ENCODE results near the gene DCTN3. TPM values are rescaled to one million over a fixed set of nuclear protein-coding genes. Genes with fewer than 3 reads are reported as not detected.

DCTN3 gene
- total and polyA plus RNA-seq, 12 donors = 30.5 to 143 (median 127) TPM

DNA sequence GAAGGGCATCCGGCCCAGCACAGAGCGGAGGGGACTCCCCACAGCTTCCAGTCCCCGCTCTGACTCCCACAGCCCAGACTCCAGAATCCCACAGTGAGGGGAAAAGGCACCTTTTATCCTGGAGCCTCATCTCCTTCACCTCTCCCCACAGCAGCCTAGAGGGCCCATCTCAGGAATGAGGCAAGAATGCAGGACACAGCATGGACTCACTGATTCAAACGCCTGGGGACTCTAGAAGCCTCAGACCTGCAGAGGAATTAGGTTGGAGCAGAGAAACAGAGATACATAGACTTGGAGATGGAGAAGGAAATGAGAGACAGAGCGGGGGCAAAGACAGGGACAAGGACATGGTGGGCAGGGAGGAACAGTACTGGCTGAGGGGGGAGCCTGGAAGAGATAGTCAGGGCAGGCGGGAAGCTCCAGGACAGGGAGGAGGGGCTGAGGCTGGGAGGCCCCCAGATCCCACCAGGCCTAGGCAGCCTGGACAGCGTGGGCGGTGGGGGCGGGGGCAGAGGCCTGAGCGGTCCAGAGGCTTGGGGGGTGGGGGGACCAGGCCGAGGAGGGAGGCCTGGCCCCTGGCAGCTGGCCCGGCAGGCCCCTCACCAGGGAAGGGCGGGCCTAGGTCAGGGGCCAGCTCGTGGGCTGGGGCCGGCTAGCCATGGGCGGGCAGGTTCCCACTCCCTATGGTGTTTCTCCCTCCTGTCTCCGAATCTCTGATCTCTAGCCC, 46.5 kb downstream of the DCTN3 start:
- DNase-seq = no peak
- Histone ChIP-seq H3K27me3 (peaks cover 6 to 30% (median 13%) of the 10 kb centered on the region in 7 donors), H3K4me1 (peaks cover under 1 to 15% (median 7%) of the 10 kb centered on the region in 9 donors), H3K27ac (no peak overlapping the region), H3K9me3 (no peaks in the 10 kb centered on the region), H3K4me3 (no peak overlapping the region), H3K36me3 (no peaks in the 10 kb centered on the region)
- ATAC-seq = peak in 1 of 8 donors; percentile 16
- TF ChIP-seq CTCF (IDR thresholded peaks at IDR 0.05) = no peak
- 81 to 89% methylated on average over 17 of the region's 17 CpGs for WGBS, 2 donors
- intact Hi-C loops (cut with DNase I) = no loop called here

- Histone ChIP-seq H3K4me3 (no peak overlapping the region), H3K27ac (no peak overlapping the region), H3K36me3 (no peaks in the 10 kb centered on the region), H3K4me1 (peaks cover 0 to 7% (median 0%) of the 10 kb centered on the region in 9 donors), H3K9me3 (no peaks in the 10 kb centered on the region), H3K27me3 (peaks cover 0 to 20% (median 6%) of the 10 kb centered on the region in 7 donors)
- TF ChIP-seq CTCF (IDR thresholded peaks at IDR 0.05) = no peak
- WGBS, 2 donors = 85% methylated on average over 6 of the region's 6 CpGs
- intact Hi-C loops (cut with DNase I) = no loop called here
- DNase-seq (no peak), ATAC-seq (no peak)
Observed at GRCh38 chr9:34572628-34573027, 47.7 kb downstream of the DCTN3 start.

GRCh38 chr9:34572092-34572491, 48.2 kb downstream of the DCTN3 start:
- H3K4me1 ChIP-seq = peaks cover 0 to 7% (median 0%) of the 10 kb centered on the region in 9 donors
- no peak for TF ChIP-seq CTCF (IDR thresholded peaks at IDR 0.05)
- DNase-seq = peak in 1 of 2 donors; percentile 6
- ATAC-seq = no peak
- H3K36me3 ChIP-seq = no peaks in the 10 kb centered on the region
- no peaks in the 10 kb centered on the region for H3K9me3 ChIP-seq
- H3K27me3 ChIP-seq = peaks cover 0 to 14% (median 4%) of the 10 kb centered on the region in 7 donors
- H3K27ac ChIP-seq = no peak overlapping the region
- intact Hi-C loops (cut with DNase I) = no loop called here
- H3K4me3 ChIP-seq = no peak overlapping the region

DNA sequence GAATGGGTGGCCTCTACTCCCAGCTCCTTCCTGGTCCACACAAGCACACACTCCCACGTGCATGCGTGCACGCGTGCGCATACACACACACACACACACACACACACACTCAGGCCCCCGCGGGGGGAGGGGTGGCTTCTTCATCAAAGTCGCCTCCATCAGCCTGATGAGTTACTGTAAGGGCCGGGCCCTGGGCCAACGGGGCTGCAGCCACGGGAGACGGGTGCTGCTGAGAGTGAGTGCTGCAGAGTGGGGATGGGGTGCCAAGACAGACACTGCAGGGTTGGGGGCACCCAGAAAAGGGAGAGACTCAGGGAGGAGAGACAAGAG, 48.8 kb downstream of the DCTN3 start:
- 64 to 71% methylated on average over 12 of the region's 12 CpGs for WGBS, 2 donors
- no peaks in the 10 kb centered on the region for H3K9me3 ChIP-seq
- H3K27ac ChIP-seq = no peak overlapping the region
- no peak for TF ChIP-seq CTCF (IDR thresholded peaks at IDR 0.05)
- peaks cover 0 to 7% (median 0%) of the 10 kb centered on the region in 9 donors for H3K4me1 ChIP-seq
- no peak overlapping the region for H3K4me3 ChIP-seq
- DNase-seq (peak in 1 of 2 donors; percentile 3), ATAC-seq (peak in 1 of 8 donors; percentile 21)
- intact Hi-C loops (cut with DNase I) = no loop called here
- no peaks in the 10 kb centered on the region for H3K36me3 ChIP-seq
- peaks cover 0 to 13% (median 6%) of the 10 kb centered on the region in 7 donors for H3K27me3 ChIP-seq

Data from heart right ventricle (tissue), 16 donors.